ENCODE measurements around the gene PTGFRN. TPM values are rescaled to one million over a fixed set of nuclear protein-coding genes. Genes with fewer than 3 reads are reported as not detected.
"Not testable (repeated sequence)": the region's sequence is repeated elsewhere in the genome, so short reads cannot be mapped to it uniquely, and the experiment has no call there.

Gene PTGFRN
- total RNA-seq, 3 donors from 2014 or later (not counting 1 experiment from before 2014, with no cell fraction given), result 0.71 to 1.4 (median 0.79) TPM

- no peak overlapping the region for H3K27ac ChIP-seq (ENCODE audit: low read length)
- WGBS (ENCODE audit: insufficient coverage), result 94% methylated on average over 6 of the region's 6 CpGs
- H3K9me3 ChIP-seq (ENCODE audit: control insufficient read depth, insufficient read depth, low read length), result no peaks in the 10 kb centered on the region
Observed at GRCh38 chr1:116971965-116972673, 62.4 kb downstream of the PTGFRN start.

GRCh38 chr1:116972674-116973030 lies 62.9 kb downstream of the PTGFRN start:
- Mint-ChIP-seq H3K9me3 (no peaks in the 10 kb centered on the region), H3K27me3 (ENCODE audit: low read depth in 2 of 2) (peaks cover 13% of the 10 kb centered on the region in 2 donors), H3K4me1 (no peaks in the 10 kb centered on the region), H3K4me3 (no peak overlapping the region), H3K27ac (no peak overlapping the region), H3K36me3 (no peaks in the 10 kb centered on the region)
- H3K27ac ChIP-seq (ENCODE audit: low read length), result no peak overlapping the region
- no peaks in the 10 kb centered on the region for H3K4me1 ChIP-seq (ENCODE audit: control insufficient read depth, insufficient read depth, low read length)
- ATAC-seq (no peak), DNase-seq (no peak)
- WGBS (ENCODE audit: insufficient coverage), result 85% methylated on average over 2 of the region's 2 CpGs
- TF ChIP-seq CTCF (IDR thresholded peaks at IDR 0.05), result no peak
- H3K9me3 ChIP-seq (ENCODE audit: control insufficient read depth, insufficient read depth, low read length), result no peaks in the 10 kb centered on the region
- H3K4me3 ChIP-seq (ENCODE audit: low read length), result no peak overlapping the region
- H3K27me3 ChIP-seq (ENCODE audit: control insufficient read depth, insufficient read depth, low read length), result no peaks in the 10 kb centered on the region
- H3K36me3 ChIP-seq (ENCODE audit: control insufficient read depth, insufficient read depth, low read length), result no peaks in the 10 kb centered on the region
- intact Hi-C loops (cut with micrococcal nuclease), result no loop called here

More at GRCh38 chr1:116971965-116972673, 62.4 kb downstream of the PTGFRN start:
- Histone ChIP-seq H3K4me3 (ENCODE audit: low read length) (no peak overlapping the region), H3K36me3 (ENCODE audit: control insufficient read depth, insufficient read depth, low read length) (no peaks in the 10 kb centered on the region), H3K27me3 (ENCODE audit: control insufficient read depth, insufficient read depth, low read length) (no peaks in the 10 kb centered on the region), H3K4me1 (ENCODE audit: control insufficient read depth, insufficient read depth, low read length) (no peaks in the 10 kb centered on the region)
- ATAC-seq (no peak), DNase-seq (no peak)
- H3K36me3 Mint-ChIP-seq, result no peaks in the 10 kb centered on the region
- no peaks in the 10 kb centered on the region for H3K4me1 Mint-ChIP-seq
- no peak overlapping the region for H3K27ac Mint-ChIP-seq
- intact Hi-C loops (cut with micrococcal nuclease), result no loop called here
- H3K9me3 Mint-ChIP-seq, result no peaks in the 10 kb centered on the region
- peaks cover 13% of the 10 kb centered on the region in 2 donors for H3K27me3 Mint-ChIP-seq (ENCODE audit: low read depth in 2 of 2)
- H3K4me3 Mint-ChIP-seq, result no peak overlapping the region
- TF ChIP-seq CTCF (IDR thresholded peaks at IDR 0.05), result no peak

GRCh38 chr1:116980309-116980708 lies 70.6 kb downstream of the PTGFRN start:
- H3K9me3 Mint-ChIP-seq; intact Hi-C loops (cut with micrococcal nuclease); H3K4me1 Mint-ChIP-seq; DNase-seq; H3K9me3 ChIP-seq (ENCODE audit: control insufficient read depth, insufficient read depth, low read length); H3K4me3 ChIP-seq (ENCODE audit: low read length); H3K4me3 Mint-ChIP-seq; H3K36me3 Mint-ChIP-seq; H3K27me3 ChIP-seq (ENCODE audit: control insufficient read depth, insufficient read depth, low read length); H3K4me1 ChIP-seq (ENCODE audit: control insufficient read depth, insufficient read depth, low read length); H3K27ac Mint-ChIP-seq; H3K36me3 ChIP-seq (ENCODE audit: control insufficient read depth, insufficient read depth, low read length); H3K27ac ChIP-seq (ENCODE audit: low read length); ATAC-seq: not testable (repeated sequence)
- peaks cover 0 to 12% of the 10 kb centered on the region in 2 donors for H3K27me3 Mint-ChIP-seq (ENCODE audit: low read depth in 2 of 2)
- no CpG with 5 or more reads among the region's 1 CpG for WGBS (ENCODE audit: insufficient coverage)

- Histone ChIP-seq H3K9me3 (ENCODE audit: control insufficient read depth, insufficient read depth, low read length) (no peaks in the 10 kb centered on the region), H3K27ac (ENCODE audit: low read length) (no peak overlapping the region), H3K4me3 (ENCODE audit: low read length) (no peak overlapping the region), H3K27me3 (ENCODE audit: control insufficient read depth, insufficient read depth, low read length) (no peaks in the 10 kb centered on the region), H3K36me3 (ENCODE audit: control insufficient read depth, insufficient read depth, low read length) (no peaks in the 10 kb centered on the region), H3K4me1 (ENCODE audit: control insufficient read depth, insufficient read depth, low read length) (peaks cover 2% of the 10 kb centered on the region)
- DNase-seq (no peak), ATAC-seq (no peak)
- 91% methylated on average over 2 of the region's 2 CpGs for WGBS (ENCODE audit: insufficient coverage)
- Mint-ChIP-seq H3K27ac (no peak overlapping the region), H3K27me3 (ENCODE audit: low read depth in 2 of 2) (peaks cover 6 to 7% of the 10 kb centered on the region in 2 donors), H3K9me3 (no peaks in the 10 kb centered on the region), H3K36me3 (no peaks in the 10 kb centered on the region), H3K4me1 (peaks cover 3 to 4% of the 10 kb centered on the region in 2 donors), H3K4me3 (no peak overlapping the region)
- intact Hi-C loops (cut with micrococcal nuclease), result no loop called here
- TF ChIP-seq CTCF (IDR thresholded peaks at IDR 0.05), result no peak
Observed at GRCh38 chr1:116981521-116982037, 71.9 kb downstream of the PTGFRN start.
